ENCODE results near the gene ELMO1. TPM values are rescaled to one million over a fixed set of nuclear protein-coding genes. Genes with fewer than 3 reads are reported as not detected.

ELMO1 gene
- total and polyA plus RNA-seq, 2 of the 13 experiments (the other 11 are each of a cell fraction or from before 2014, with no cell fraction given) = 0.11 to 0.17 TPM

DNA sequence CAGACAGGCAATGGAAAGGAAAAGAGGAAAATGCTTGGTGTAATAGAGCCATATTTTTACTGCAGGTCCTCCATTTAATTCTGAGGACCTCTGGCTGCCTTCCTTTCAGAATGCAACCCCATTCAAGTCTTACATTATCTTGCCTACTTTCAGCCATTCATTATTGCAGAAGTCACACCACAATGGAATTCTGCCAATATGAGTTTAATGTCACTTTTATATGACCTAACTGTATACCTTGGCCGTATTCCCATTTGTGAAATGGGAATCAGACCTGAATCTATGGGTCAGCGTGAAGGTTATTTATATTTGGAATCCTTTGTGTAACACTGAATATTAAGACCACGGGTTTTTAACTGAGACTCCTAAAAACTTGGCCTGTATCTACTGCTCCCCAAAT lies 482.6 kb downstream of the ELMO1 start:
- Histone ChIP-seq H3K27ac (ENCODE audit: extremely low read length, insufficient read depth, low read length) (no peak overlapping the region), H3K9me3 (ENCODE audit: low read length) (no peaks in the 10 kb centered on the region), H3K4me2 (ENCODE audit: low read depth, low read length) (no peak overlapping the region), H3K9ac (ENCODE audit: insufficient read depth, low read depth, low read length) (no peak overlapping the region), H3K36me3 (replicated peaks in 1 of 2; ENCODE audit: control insufficient read depth in 1 of 2, insufficient read depth in 2 of 2, low read length in 2 of 2) (no peaks in the 10 kb centered on the region), H3K79me2 (ENCODE audit: insufficient read depth, low read length) (no peaks in the 10 kb centered on the region), H2AFZ (ENCODE audit: low read length) (no peak overlapping the region), H4K20me1 (ENCODE audit: insufficient read depth, low read length) (no peaks in the 10 kb centered on the region), H3K4me1 (ENCODE audit: insufficient read depth, low read length) (peaks cover 44% of the 10 kb centered on the region), H3K27me3 (ENCODE audit: control insufficient read depth in 1 of 2, insufficient read depth in 2 of 2, low read length in 2 of 2) (no peaks in the 10 kb centered on the region), H3K4me3 (replicated peaks in 1 of 3; ENCODE audit: insufficient read depth in 1 of 3, low read depth in 2 of 3, low read length in 3 of 3) (no peak overlapping the region)
- CTCF ChIA-PET (ENCODE audit: low intra/inter-chr PET ratio, low total read pairs) = interaction anchor here (0.9 to 3.8 kb wide), 3 partner anchors 216 to 233 kb away, joined by 3 to 52 read pairs (median 18); no protein-coding TSS in a partner anchor
- in situ Hi-C loops (cut with HindIII; ENCODE audit: extremely low pct_ligation_motif_present, low pct_unique_long_range_greater_than_20kb) (loop anchor here (25.0 kb wide), 1 partner anchor 504 kb away; no protein-coding TSS in a partner anchor), intact Hi-C loops (cut with micrococcal nuclease; ENCODE audit: unreplicated experiment) (loop anchor here (2.0 kb wide), 1 partner anchor 135 kb away; no protein-coding TSS in a partner anchor)
- no TSS peak for BruUV-seq (replicated peaks)
- no peak for TF ChIP-seq ZMAT3 (CRISPR knock-in tag; conservative IDR thresholded peaks at IDR 0.05)
- no peak for TF ChIP-seq HNRNPLL (IDR thresholded peaks at IDR 0.05; ENCODE audit: low read depth, low read length, poor library complexity, severe bottlenecking)
- TF ChIP-seq CBX1 (IDR thresholded peaks at IDR 0.05; ENCODE audit: low read depth) = no peak
- no peak for TF ChIP-seq ZSCAN29 (CRISPR knock-in tag; conservative IDR thresholded peaks at IDR 0.05)
- TF ChIP-seq HDAC2 (CRISPR knock-in tag; IDR thresholded peaks at IDR 0.05) = no peak
- no peak for TF ChIP-seq ZNF234 (CRISPR knock-in tag; conservative IDR thresholded peaks at IDR 0.05)
- TF ChIP-seq FOXA3 (CRISPR knock-in tag; IDR thresholded peaks at IDR 0.05) = no peak
- TF ChIP-seq ZNF430 (CRISPR knock-in tag; IDR thresholded peaks at IDR 0.05) = no peak
- TF ChIP-seq HMGXB3 (CRISPR knock-in tag; IDR thresholded peaks at IDR 0.05; ENCODE audit: borderline replicate concordance) = no peak
- TF ChIP-seq ZNF564 (CRISPR knock-in tag; IDR thresholded peaks at IDR 0.05) = no peak
- no peak for TF ChIP-seq ZNF335 (CRISPR knock-in tag; IDR thresholded peaks at IDR 0.05)
- TF ChIP-seq YEATS4 (CRISPR knock-in tag; IDR thresholded peaks at IDR 0.05; ENCODE audit: borderline replicate concordance) = no peak
- no peak for TF ChIP-seq TBX2 (CRISPR knock-in tag; IDR thresholded peaks at IDR 0.05; ENCODE audit: borderline replicate concordance)
- no peak for TF ChIP-seq SAFB2 (CRISPR knock-in tag; IDR thresholded peaks at IDR 0.05; ENCODE audit: borderline replicate concordance, low read depth)
- TF ChIP-seq PHF5A (CRISPR knock-in tag; IDR thresholded peaks at IDR 0.05; ENCODE audit: low read depth, unreplicated experiment) = no peak
- ATAC-seq (no peak), DNase-seq (ENCODE audit: low spot score) (no peak), FAIRE-seq (no peak)
- WGBS (ENCODE audit: low lambda C conversion rate) = 66% methylated on average over 3 of the region's 3 CpGs
- POLR2A ChIA-PET = no interaction called here

Data from HepG2 (cell line).